Astrocyte (in vitro differentiated cells and primary cell): ENCODE measurements around the gene ITPRID2.

Source experiments
- CTCF ChIP-seq: IDR thresholded peaks from 2 replicates; pipeline ENCODE4 v1.5.1; 2011; ENCODE audit warnings: low read depth, mild to moderate bottlenecking, inconsistent platforms, low read length, moderate library complexity; ENCODE audit not compliant: insufficient read depth
- EZH2 ChIP-seq: IDR thresholded peaks from 2 replicates; pipeline ENCODE4 v1.6.1; 2012; ENCODE audit warnings: mild to moderate bottlenecking, low read length, inconsistent platforms; ENCODE audit not compliant: insufficient read depth

- TF ChIP-seq CTCF (no peak), EZH2 (no peak)
Observed at GRCh38 chr2:181891258-181891965, at the start of gene ITPRID2.
